Ecto neural progenitor cell (in vitro differentiated cells): ENCODE measurements around the gene COL15A1.

Experiments used
- DNase-seq: peaks from one replicate; pipeline ENCODE4 v3.0.0-alpha.2; 2018; ENCODE audit warnings: low spot score

The COL15A1 gene

GRCh38 chr9:98994172-98995058 is 50.7 kb downstream of the COL15A1 start:
- peak; percentile 16 for DNase-seq

- peak; percentile 32 for DNase-seq
Observed at GRCh38 chr9:98995059-98995671, 51.5 kb downstream of the COL15A1 start.

- DNase-seq, result no peak
Observed at GRCh38 chr9:98995971-98996504, 52.3 kb downstream of the COL15A1 start.

- peak; percentile 28 for DNase-seq
Observed at GRCh38 chr9:98997604-98998003, 53.9 kb downstream of the COL15A1 start.

- DNase-seq, result peak; percentile 90
Observed at GRCh38 chr9:98998441-98999151, 54.9 kb downstream of the COL15A1 start.

- no peak for DNase-seq
Observed at GRCh38 chr9:98999152-98999525, 55.4 kb downstream of the COL15A1 start.

- peak; percentile 47 for DNase-seq
Observed at GRCh38 chr9:99000476-99001395, 57.0 kb downstream of the COL15A1 start.

- no peak for DNase-seq
Observed at GRCh38 chr9:99001892-99002291, 58.2 kb downstream of the COL15A1 start.

GRCh38 chr9:99002706-99003105 is 59.0 kb downstream of the COL15A1 start:
- no peak for DNase-seq

- DNase-seq, result peak; percentile 31
Observed at GRCh38 chr9:99003308-99003707, 59.6 kb downstream of the COL15A1 start.

- peak; percentile 14 for DNase-seq
Observed at GRCh38 chr9:99004115-99004514, 60.4 kb downstream of the COL15A1 start.

- DNase-seq, result peak; percentile 36
Observed at GRCh38 chr9:99004717-99005460, 61.2 kb downstream of the COL15A1 start.

- DNase-seq, result peak; percentile 10
Observed at GRCh38 chr9:99005651-99006050, 61.9 kb downstream of the COL15A1 start.

GRCh38 chr9:99006511-99006910 is 62.8 kb downstream of the COL15A1 start:
- DNase-seq, result no peak

GRCh38 chr9:99006979-99007378 is 63.3 kb downstream of the COL15A1 start:
- no peak for DNase-seq

- no peak for DNase-seq
Observed at GRCh38 chr9:99008203-99008602, 64.5 kb downstream of the COL15A1 start.

GRCh38 chr9:99010393-99010792 is 66.7 kb downstream of the COL15A1 start:
- peak; percentile 18 for DNase-seq

GRCh38 chr9:99011161-99011709 is 67.5 kb downstream of the COL15A1 start:
- DNase-seq, result no peak

- peak; percentile 15 for DNase-seq
Observed at GRCh38 chr9:99012957-99013512, 69.3 kb downstream of the COL15A1 start.

GRCh38 chr9:99013550-99013949 is 69.8 kb downstream of the COL15A1 start:
- DNase-seq, result no peak
